ENCODE measurements around the gene ADK. TPM values are rescaled to one million over a fixed set of nuclear protein-coding genes. Genes with fewer than 3 reads are reported as not detected.
"Not testable (repeated sequence)": the region's sequence is repeated elsewhere in the genome, so short reads cannot be mapped to it uniquely, and the experiment has no call there.

ADK gene
- total RNA-seq, 4 donors from 2014 or later, result 62.1 to 84.7 (median 74.4) TPM

GRCh38 chr10:74557098-74557497, 406.1 kb downstream of the ADK start:
- Histone ChIP-seq H3K4me3 (replicated peaks in 1 of 3) (no peak overlapping the region), H3K36me3 (no peaks in the 10 kb centered on the region), H3K9me3 (no peaks in the 10 kb centered on the region), H3K27me3 (no peaks in the 10 kb centered on the region), H3K27ac (no peak overlapping the region), H3K4me1 (no peaks in the 10 kb centered on the region)
- TF ChIP-seq CTCF (IDR thresholded peaks at IDR 0.05) (no peak), POLR2A (IDR thresholded peaks at IDR 0.05) (no peak)
- intact Hi-C loops (cut with DNase I), result no loop called here
- 88 to 91% methylated on average over 1 of the region's 1 CpG for WGBS, 2 donors
- no peak for DNase-seq

- TF ChIP-seq CTCF (IDR thresholded peaks at IDR 0.05), result no peak
- TF ChIP-seq POLR2A (IDR thresholded peaks at IDR 0.05), result no peak
- no peaks in the 10 kb centered on the region for H3K9me3 ChIP-seq
- no peak overlapping the region for H3K4me3 ChIP-seq (replicated peaks in 1 of 3)
- no peaks in the 10 kb centered on the region for H3K36me3 ChIP-seq
- peaks cover 0 to 8% of the 10 kb centered on the region in 2 donors for H3K4me1 ChIP-seq
- intact Hi-C loops (cut with DNase I), result no loop called here
- DNase-seq, result peak in 1 of 2 donors; percentile 6
- H3K27ac ChIP-seq, result no peak overlapping the region
- H3K27me3 ChIP-seq, result no peaks in the 10 kb centered on the region
- 87 to 91% methylated on average over 3 of the region's 3 CpGs for WGBS, 2 donors
Measured at GRCh38 chr10:74558403-74558802, 407.4 kb downstream of the ADK start.

GRCh38 chr10:74558897-74559296, 407.9 kb downstream of the ADK start:
- Histone ChIP-seq H3K4me1 (peaks cover 0 to 8% of the 10 kb centered on the region in 2 donors), H3K36me3 (no peaks in the 10 kb centered on the region), H3K27ac (no peak overlapping the region), H3K4me3 (replicated peaks in 1 of 3) (no peak overlapping the region), H3K27me3 (no peaks in the 10 kb centered on the region), H3K9me3 (no peaks in the 10 kb centered on the region)
- no peak for DNase-seq
- no peak for TF ChIP-seq POLR2A (IDR thresholded peaks at IDR 0.05)
- no peak for TF ChIP-seq CTCF (IDR thresholded peaks at IDR 0.05)
- intact Hi-C loops (cut with DNase I), result no loop called here
- 98 to 100% methylated on average over 3 of the region's 3 CpGs for WGBS, 2 donors

GRCh38 chr10:74568896-74569295, 417.9 kb downstream of the ADK start:
- H3K27ac ChIP-seq; intact Hi-C loops (cut with DNase I); H3K4me3 ChIP-seq (replicated peaks in 1 of 3); DNase-seq; H3K9me3 ChIP-seq; H3K27me3 ChIP-seq; H3K4me1 ChIP-seq; H3K36me3 ChIP-seq: not testable (repeated sequence)
- WGBS, 2 donors, result 95 to 100% methylated on average over 2 to 4 of the region's 4 CpGs

GRCh38 chr10:74573497-74573896, 422.5 kb downstream of the ADK start:
- H3K4me1 ChIP-seq; H3K27me3 ChIP-seq; H3K36me3 ChIP-seq; H3K4me3 ChIP-seq (replicated peaks in 1 of 3); DNase-seq; H3K9me3 ChIP-seq; H3K27ac ChIP-seq; intact Hi-C loops (cut with DNase I): not testable (repeated sequence)
- WGBS, 2 donors, result 88 to 96% methylated on average over 10 of the region's 12 CpGs

- Histone ChIP-seq H3K27ac (no peak overlapping the region), H3K4me1 (no peaks in the 10 kb centered on the region), H3K9me3 (no peaks in the 10 kb centered on the region), H3K36me3 (no peaks in the 10 kb centered on the region), H3K4me3 (replicated peaks in 1 of 3) (no peak overlapping the region), H3K27me3 (no peaks in the 10 kb centered on the region)
- intact Hi-C loops (cut with DNase I), result no loop called here
- TF ChIP-seq POLR2A (IDR thresholded peaks at IDR 0.05) (no peak), CTCF (IDR thresholded peaks at IDR 0.05) (no peak)
- DNase-seq, result no peak
- 97 to 98% methylated on average over 3 of the region's 3 CpGs for WGBS, 2 donors
Measured at GRCh38 chr10:74575191-74575720, 424.2 kb downstream of the ADK start.

Data from thyroid gland (tissue), 4 donors.